H1 (cell line): ENCODE data around the gene TEX101. TPM values are rescaled to one million over a fixed set of nuclear protein-coding genes. Genes with fewer than 3 reads are reported as not detected.
A peak's percentile ranks its signal among the peaks of the same experiment; 100 is the strongest.

ENCODE experiments used
- CTCF ChIA-PET: fragments of 300-600 bp; sonication (Branson Sonifier 250); formaldehyde crosslinking; loops from one replicate; lab custom pipeline; 2021; ENCODE audit not compliant: partially characterized antibody; lab: Charles Lee
- POLR2A ChIA-PET: fragments of 300-600 bp; sonication (Branson Sonifier 250); formaldehyde crosslinking; loops from one replicate; lab custom pipeline; 2021; ENCODE audit warnings: inconsistent platforms; ENCODE audit not compliant: partially characterized antibody; lab: Charles Lee
- DNase-seq, 2 experiments: peaks; one replicate each; pipeline versions ENCODE4 v3.0.0 to v3.0.0-alpha.2; 2010 to 2022; ENCODE audit warnings: low spot score in 2 of 2, low read depth in 1 of 2, mixed read lengths in 1 of 2
- FAIRE-seq: peaks from 2 replicates; lab custom pipeline; 2011; peaks lifted over from hg19 to GRCh38; lab: Jason Lieb, UNC
- H2AFZ ChIP-seq: 2 replicates; pipeline ENCODE4 v1.8.1; 2012; ENCODE audit warnings: low read length, inconsistent platforms
- H2AK5ac ChIP-seq: 2 replicates; pipeline ENCODE4 v1.6.1; 2013; ENCODE audit warnings: low read depth, low read length
- H2BK120ac ChIP-seq: replicated peaks from 2 replicates; pipeline ENCODE3; 2013; ENCODE audit warnings: low read depth, low read length, inconsistent platforms
- H2BK12ac ChIP-seq: 2 replicates; pipeline ENCODE4 v1.6.1; 2013; ENCODE audit warnings: low read depth, low read length
- H2BK15ac ChIP-seq: 2 replicates; pipeline ENCODE4 v1.6.1; 2013; ENCODE audit warnings: low read length
- H2BK20ac ChIP-seq: 2 replicates; pipeline ENCODE4 v1.6.1; 2013; ENCODE audit warnings: low read length
- H2BK5ac ChIP-seq: 2 replicates; pipeline ENCODE4 v1.6.1; 2013; ENCODE audit warnings: low read depth, low read length
- H3K14ac ChIP-seq: 2 replicates; pipeline ENCODE4 v1.6.1; 2013; ENCODE audit warnings: inconsistent platforms; ENCODE audit not compliant: insufficient read length
- H3K18ac ChIP-seq: 2 replicates; pipeline ENCODE4 v1.6.1; 2013; ENCODE audit warnings: low read length; ENCODE audit errors: extremely low read depth
- H3K23ac ChIP-seq: 2 replicates; pipeline ENCODE4 v1.6.1; 2013; ENCODE audit warnings: inconsistent platforms; ENCODE audit not compliant: insufficient read length
- H3K23me2 ChIP-seq: 2 replicates; pipeline ENCODE4 v1.6.1; 2013; ENCODE audit warnings: low read depth, low read length
- H3K27ac ChIP-seq: 2 replicates; pipeline ENCODE4 v1.6.1; 2011; ENCODE audit warnings: low read depth, low read length, inconsistent platforms
- H3K27me3 ChIP-seq, 4 experiments: replicated peaks in 1 of 4; 1 replicate in 1 of 4; 2 replicates in 3 of 4; pipeline versions ENCODE4 v1.6.1 to v1.8.1; 2011 to 2013; ENCODE audit warnings: low read length in 3 of 4, mild to moderate bottlenecking in 3 of 4, inconsistent platforms in 2 of 4, mixed read lengths in 2 of 4, moderate library complexity in 1 of 4; ENCODE audit not compliant: control insufficient read depth in 3 of 4, insufficient read depth in 3 of 4; ENCODE audit errors: extremely low read depth in 1 of 4
- H3K36me3 ChIP-seq, 4 experiments: 2 replicates each; pipeline versions ENCODE4 v1.6.1 to v1.8.1; 2011 to 2013; ENCODE audit warnings: mild to moderate bottlenecking in 4 of 4, low read length in 3 of 4, moderate library complexity in 2 of 4, control low read depth in 1 of 4, inconsistent platforms in 1 of 4; ENCODE audit not compliant: insufficient read depth in 4 of 4, control insufficient read depth in 2 of 4
- H3K4ac ChIP-seq: replicated peaks from 2 replicates; pipeline ENCODE3; 2013; ENCODE audit warnings: low read length, low read depth, mixed read lengths, inconsistent platforms; ENCODE audit not compliant: insufficient read length
- H3K4me1 ChIP-seq, 4 experiments: replicated peaks in 1 of 4; 1 replicate in 1 of 4; 2 replicates in 3 of 4; pipeline versions ENCODE4 v1.6.1 to v1.8.1; 2011 to 2013; ENCODE audit warnings: low read length in 3 of 4, inconsistent platforms in 2 of 4, mixed read lengths in 1 of 4; ENCODE audit not compliant: insufficient read depth in 4 of 4, control insufficient read depth in 3 of 4
- H3K4me2 ChIP-seq, 2 experiments: 2 replicates each; pipeline versions ENCODE4 v1.6.1 to v1.8.1; 2011 to 2013; ENCODE audit warnings: low read depth in 2 of 2, low read length in 2 of 2, control low read depth in 1 of 2, inconsistent platforms in 1 of 2, mild to moderate bottlenecking in 1 of 2; ENCODE audit not compliant: insufficient read depth in 1 of 2
- H3K4me3 ChIP-seq, 4 experiments: fragments of 200-600, 300-600 bp in 1 of 4; sonication (generic), shearing (Covaris generic), sonication (Bioruptor Twin) in 1 of 4; 2 replicates each; pipeline versions ENCODE4 v1.5.1 to v1.8.1; 2011 to 2016; ENCODE audit warnings: low read length in 4 of 4, low read depth in 3 of 4, control low read depth in 2 of 4, inconsistent platforms in 2 of 4, mild to moderate bottlenecking in 2 of 4, mixed read lengths in 1 of 4, moderate library complexity in 1 of 4; ENCODE audit not compliant: insufficient read depth in 2 of 4; ENCODE audit errors: extremely low read depth in 1 of 4
- H3K56ac ChIP-seq: replicated peaks from 2 replicates; pipeline ENCODE3; 2013; ENCODE audit warnings: low read depth, mild to moderate bottlenecking, mixed read lengths, low read length, inconsistent platforms; ENCODE audit not compliant: insufficient read length
- H3K79me1 ChIP-seq: 2 replicates; pipeline ENCODE4 v1.6.1; 2013; ENCODE audit warnings: low read depth, low read length, control low read depth
- H3K79me2 ChIP-seq, 2 experiments: 2 replicates each; pipeline versions ENCODE4 v1.6.1 to v1.8.1; 2012 to 2013; ENCODE audit warnings: low read length in 2 of 2, mild to moderate bottlenecking in 2 of 2, inconsistent platforms in 1 of 2; ENCODE audit not compliant: insufficient read depth in 2 of 2, control insufficient read depth in 1 of 2
- H3K9ac ChIP-seq, 4 experiments: replicated peaks in 1 of 4; 1 replicate in 1 of 4; 2 replicates in 3 of 4; pipeline versions ENCODE4 v1.6.1 to v1.8.1; 2011 to 2013; ENCODE audit warnings: low read depth in 3 of 4, low read length in 3 of 4, control low read depth in 2 of 4, mild to moderate bottlenecking in 2 of 4, moderate library complexity in 2 of 4, inconsistent platforms in 1 of 4; ENCODE audit errors: extremely low read depth in 1 of 4
- H3K9me3 ChIP-seq, 2 experiments: 2 replicates each; pipeline versions ENCODE4 v1.6.1 to v1.8.1; 2012 to 2013; ENCODE audit warnings: mild to moderate bottlenecking in 2 of 2, moderate library complexity in 2 of 2, control low read depth in 1 of 2, inconsistent platforms in 1 of 2, low read depth in 1 of 2, low read length in 1 of 2, mixed read lengths in 1 of 2; ENCODE audit not compliant: insufficient read depth in 2 of 2
- H4K20me1 ChIP-seq, 2 experiments: replicated peaks in 1 of 2; 2 replicates each; pipeline versions ENCODE3 to v1.8.1; 2011 to 2013; ENCODE audit warnings: inconsistent platforms in 2 of 2, low read length in 2 of 2, mild to moderate bottlenecking in 1 of 2; ENCODE audit not compliant: insufficient read depth in 2 of 2, control insufficient read depth in 1 of 2
- H4K5ac ChIP-seq: 2 replicates; pipeline ENCODE4 v1.6.1; 2013; ENCODE audit warnings: low read length, low read depth, mixed read lengths, inconsistent platforms; ENCODE audit not compliant: insufficient read length
- H4K8ac ChIP-seq: 2 replicates; pipeline ENCODE4 v1.8.0; 2013; ENCODE audit warnings: mild to moderate bottlenecking, moderate library complexity, low read length, inconsistent platforms; ENCODE audit not compliant: insufficient read depth; ENCODE audit errors: extremely low read depth
- H4K91ac ChIP-seq: replicated peaks from 2 replicates; pipeline ENCODE3; 2013; ENCODE audit warnings: low read length, mixed read lengths, inconsistent platforms; ENCODE audit not compliant: insufficient read length
- BRCA1 ChIP-seq: IDR thresholded peaks from 2 replicates; pipeline ENCODE4 v1.6.1; 2012; ENCODE audit warnings: low read depth, low read length, improper control_type of control experiment
- EZH2 ChIP-seq: fragments of 200-600 bp; sonication (generic); IDR thresholded peaks from 2 replicates; pipeline ENCODE4 v1.7.1; 2012; ENCODE audit warnings: low read depth, mild to moderate bottlenecking, moderate library complexity, low read length, inconsistent platforms; ENCODE audit not compliant: severe bottlenecking
- NRF1 ChIP-seq: IDR thresholded peaks from 2 replicates; pipeline ENCODE4 v1.6.1; 2011; ENCODE audit warnings: mild to moderate bottlenecking, low read depth, low read length, improper control_type of control experiment
- POU5F1 ChIP-seq: IDR thresholded peaks from 2 replicates; pipeline ENCODE4 v1.6.1; 2011; ENCODE audit warnings: low read depth, mild to moderate bottlenecking, low read length, moderate library complexity
- TAF7 ChIP-seq: optimal IDR thresholded peaks from 2 replicates; pipeline ENCODE3; 2011; ENCODE audit warnings: low read depth, mild to moderate bottlenecking, inconsistent platforms, low read length, moderate library complexity, borderline replicate concordance
- WGBS, 2 experiments: shearing (Covaris generic) in 1 of 2; methylation state at CpG; one replicate each; pipeline versions ENCODE4 v1.1.6 to v1.1.7; 2013 to 2015; ENCODE audit warnings: low lambda C conversion rate in 2 of 2, mixed read lengths in 2 of 2, inconsistent platforms in 1 of 2, low coverage in 1 of 2, missing lambda C conversion rate in 1 of 2; ENCODE audit not compliant: insufficient replicate concordance in 2 of 2, insufficient coverage in 1 of 2, insufficient read length in 1 of 2; ENCODE audit errors: extremely low coverage in 1 of 2, missing lambda C conversion rate in 1 of 2; 5-methylcytosine and 5-hydroxymethylcytosine counted together
- polyA plus RNA-seq, 7 experiments: library from polyadenylated mRNA; depleted of rRNA in 3 of 7; stranded (reverse) in 5 of 7; unstranded in 2 of 7; fragments of >200 nt in 5 of 7; fragments of 200-250 nt in 2 of 7; gene quantifications; 1 replicate in 5 of 7; 2 replicates in 1 of 7; 4 replicates in 1 of 7; pipeline versions ENCODE4 v1.2.1 to v1.2.3, GENCODE V29; 2011 to 2013; ENCODE audit warnings: missing spikeins in 2 of 7, mixed read lengths in 2 of 7
- total RNA-seq: library from RNA; stranded (reverse); fragmentation: NEBNext Ultra II Directional; extraction: Animal tissue kit (Norgen Biotek cat#: 25700); gene quantifications from 2 replicates; pipeline ENCODE4 v1.2.1, GENCODE V29; 2021
- TF ChIP-seq, protein P1 (sequence below): IDR thresholded peaks from 2 replicates; pipeline ENCODE4 v1.6.1; 2012; ENCODE audit warnings: inconsistent platforms
- TF ChIP-seq, protein P2 (sequence below): IDR thresholded peaks from 2 replicates; pipeline ENCODE4 v1.6.1; 2011; ENCODE audit warnings: low read depth, mild to moderate bottlenecking, low read length; ENCODE audit not compliant: insufficient read depth

TEX101 gene
- total and polyA plus RNA-seq, 2 of the 8 experiments (the other 6 are each of a cell fraction or from before 2014, with no cell fraction given): 0.12 TPM; not detected in 1

DNA sequence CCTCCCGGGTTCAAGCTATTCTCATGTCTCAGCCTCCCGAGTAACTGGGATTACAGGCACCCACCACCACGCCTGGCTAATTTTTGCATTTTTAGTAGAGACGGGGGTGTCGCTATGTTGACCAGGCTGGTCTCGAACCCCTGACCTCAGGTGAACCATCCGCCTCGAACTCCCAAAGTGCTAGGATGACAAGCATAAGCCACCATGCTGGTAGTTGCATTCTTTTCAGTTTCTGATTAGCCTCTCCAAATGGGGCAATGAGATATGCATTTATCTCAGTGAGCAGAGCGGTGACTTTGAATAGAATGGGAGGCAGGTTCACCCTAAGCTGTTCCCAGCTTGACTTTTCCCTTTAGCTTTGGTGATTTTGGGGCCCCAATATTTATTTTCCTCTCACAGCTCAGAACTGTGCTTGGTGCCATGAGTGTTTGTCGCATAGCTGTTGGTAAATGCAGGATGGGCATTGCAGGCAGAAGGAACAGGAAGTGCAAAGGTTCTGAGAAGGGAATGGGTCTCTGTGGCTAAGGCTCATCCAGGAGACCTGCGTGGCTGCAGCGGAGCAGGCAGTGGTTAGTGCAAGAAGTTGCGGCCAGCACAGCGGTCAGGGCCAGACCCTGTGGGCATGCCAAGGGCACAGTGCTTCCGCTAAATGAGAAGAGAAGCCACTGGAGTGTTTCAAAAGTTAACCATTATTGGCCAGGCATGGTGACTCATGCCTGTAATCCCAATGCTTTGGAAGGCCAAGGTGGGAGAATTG lies 30.0 kb downstream of the TEX101 start:
- H2BK5ac ChIP-seq: no peak overlapping the region
- H2BK12ac ChIP-seq: no peak overlapping the region
- TF ChIP-seq EZH2 (no peak), NRF1 (no peak), TAF7 (no peak), POU5F1 (no peak), BRCA1 (no peak)
- TF ChIP-seq, protein P1, sequence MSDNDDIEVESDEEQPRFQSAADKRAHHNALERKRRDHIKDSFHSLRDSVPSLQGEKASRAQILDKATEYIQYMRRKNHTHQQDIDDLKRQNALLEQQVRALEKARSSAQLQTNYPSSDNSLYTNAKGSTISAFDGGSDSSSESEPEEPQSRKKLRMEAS: no peak
- TF ChIP-seq, protein P2, sequence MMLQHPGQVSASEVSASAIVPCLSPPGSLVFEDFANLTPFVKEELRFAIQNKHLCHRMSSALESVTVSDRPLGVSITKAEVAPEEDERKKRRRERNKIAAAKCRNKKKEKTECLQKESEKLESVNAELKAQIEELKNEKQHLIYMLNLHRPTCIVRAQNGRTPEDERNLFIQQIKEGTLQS: no peak
- TF ChIP-seq, all 59 proteins: peak for 0
- Histone ChIP-seq H3K23ac (no peak overlapping the region), H3K23me2 (no peaks in the 10 kb centered on the region), H3K4me3 (no peak overlapping the region), H3K27me3 (no peaks in the 10 kb centered on the region), H2AFZ (no peak overlapping the region), H4K8ac (no peak overlapping the region), H4K5ac (no peak overlapping the region), H4K20me1 (no peaks in the 10 kb centered on the region), H3K9me3 (no peaks in the 10 kb centered on the region), H3K36me3 (no peaks in the 10 kb centered on the region), H3K4ac (no peak overlapping the region), H3K27ac (no peak overlapping the region), H2BK20ac (no peak overlapping the region), H3K4me1 (no peaks in the 10 kb centered on the region), H3K14ac (no peak overlapping the region), H3K56ac (no peak overlapping the region), H4K91ac (no peak overlapping the region), H2BK15ac (peak overlapping the region; percentile 16; the same call in 1 of the 2 replicates), H3K79me1 (no peaks in the 10 kb centered on the region), H3K4me2 (no peak overlapping the region), H3K18ac (no peak overlapping the region), H3K9ac (no peak overlapping the region), H2AK5ac (no peak overlapping the region), H2BK120ac (no peak overlapping the region), H3K79me2 (no peaks in the 10 kb centered on the region)
- ChIA-PET CTCF (interaction anchor here (0.6 to 6.5 kb wide), 4 partner anchors 12 to 1321 kb away, joined by 3 to 192 read pairs (median 24); partner anchors contain the start of gene ETHE1), POLR2A (interaction anchor here (1.5 to 1.8 kb wide), 2 partner anchors 18 to 87 kb away, joined by 3 to 4 read pairs; no protein-coding TSS in a partner anchor)
- no peak for DNase-seq
- FAIRE-seq: no peak
- 91% methylated on average over 15 of the region's 15 CpGs; no CpG with 5 or more reads in 1 of the 2 experiments for WGBS, 2 experiments
